IMR-90 (cell line): ENCODE results near the gene PROSER2. TPM values are rescaled to one million over a fixed set of nuclear protein-coding genes. Genes with fewer than 3 reads are reported as not detected.

Source experiments
- ATAC-seq: fragments of 200-7000 bp; cut with Tn5 transposase; 2 replicates; pipeline ENCODE4 v1.9.1; 2020; ENCODE audit warnings: low read depth, mild to moderate bottlenecking, moderate library complexity
- BruUV-seq: library from RNA; stranded (reverse); fragments of 400-500 nt; replicated peaks from 2 replicates; lab custom pipeline; 2021; lab: Mats Ljungman, UMichigan
- CTCF ChIA-PET: fragments of 300-600 bp; formaldehyde crosslinking; extraction: SDS; loops from one replicate; lab custom pipeline; 2021; ENCODE audit warnings: antibody characterized with exemption; lab: Yijun Ruan, JAX
- POLR2A ChIA-PET: fragments of 300-600 bp; sonication (Branson Sonifier 250); formaldehyde crosslinking; loops from one replicate; lab custom pipeline; 2022; ENCODE audit warnings: antibody characterized with exemption; ENCODE audit not compliant: unreplicated experiment; lab: Charles Lee
- DNase-seq: peaks from one replicate; pipeline ENCODE4 v3.0.0; 2013
- H2AFZ ChIP-seq: replicated peaks from 2 replicates; pipeline ENCODE3; 2013; ENCODE audit warnings: low read length, mild to moderate bottlenecking; ENCODE audit not compliant: poor library complexity
- H2AK5ac ChIP-seq: 2 replicates; pipeline ENCODE4 v1.6.1; 2013; ENCODE audit warnings: low read depth, low read length, inconsistent platforms
- H2AK9ac ChIP-seq: replicated peaks from 2 replicates; pipeline ENCODE3; 2013; ENCODE audit warnings: mild to moderate bottlenecking, low read depth, low read length, moderate library complexity; ENCODE audit not compliant: poor library complexity
- H2BK120ac ChIP-seq: 2 replicates; pipeline ENCODE4 v1.6.1; 2013; ENCODE audit warnings: low read depth, low read length, inconsistent platforms
- H2BK15ac ChIP-seq: 3 replicates; pipeline ENCODE4 v1.6.1; 2013; ENCODE audit warnings: low read depth, low read length, inconsistent platforms
- H2BK20ac ChIP-seq: 2 replicates; pipeline ENCODE4 v1.6.1; 2013; ENCODE audit warnings: low read depth, mild to moderate bottlenecking, inconsistent platforms, low read length, moderate library complexity
- H2BK5ac ChIP-seq: 2 replicates; pipeline ENCODE4 v1.6.1; 2013; ENCODE audit warnings: mild to moderate bottlenecking, low read depth, low read length, inconsistent platforms; ENCODE audit not compliant: poor library complexity, severe bottlenecking
- H3K14ac ChIP-seq: replicated peaks from 2 replicates; pipeline ENCODE4 v1.6.1; 2013; ENCODE audit warnings: low read depth, low read length, inconsistent platforms
- H3K18ac ChIP-seq: 2 replicates; pipeline ENCODE4 v1.6.1; 2013; ENCODE audit warnings: low read depth, low read length, control low read depth
- H3K23ac ChIP-seq: 2 replicates; pipeline ENCODE4 v1.6.1; 2013; ENCODE audit warnings: low read depth, low read length, inconsistent platforms
- H3K27ac ChIP-seq: 2 replicates; pipeline ENCODE4 v1.5.1; 2013; ENCODE audit warnings: mild to moderate bottlenecking, control low read depth, low read length; ENCODE audit not compliant: insufficient read depth
- H3K27me3 ChIP-seq: 2 replicates; pipeline ENCODE4 v1.6.1; 2013; ENCODE audit warnings: low read length; ENCODE audit not compliant: control insufficient read depth, insufficient read depth
- H3K36me3 ChIP-seq: 2 replicates; pipeline ENCODE4 v1.6.1; 2013; ENCODE audit warnings: low read length, mixed read lengths; ENCODE audit not compliant: control insufficient read depth, insufficient read depth
- H3K4ac ChIP-seq: 2 replicates; pipeline ENCODE4 v1.6.1; 2013; ENCODE audit warnings: low read depth, low read length, inconsistent platforms
- H3K4me1 ChIP-seq: 2 replicates; pipeline ENCODE4 v1.6.1; 2013; ENCODE audit warnings: low read length, mixed read lengths; ENCODE audit not compliant: control insufficient read depth, insufficient read depth
- H3K4me2 ChIP-seq: 2 replicates; pipeline ENCODE4 v1.6.1; 2013; ENCODE audit warnings: low read depth, mild to moderate bottlenecking, control low read depth, low read length, moderate library complexity
- H3K4me3 ChIP-seq: 2 replicates; pipeline ENCODE4 v1.5.1; 2013; ENCODE audit warnings: low read depth, mild to moderate bottlenecking, control low read depth, low read length, moderate library complexity; ENCODE audit not compliant: insufficient read depth
- H3K56ac ChIP-seq: 2 replicates; pipeline ENCODE4 v1.6.1; 2013; ENCODE audit warnings: low read length, inconsistent platforms; ENCODE audit not compliant: insufficient read depth; ENCODE audit errors: extremely low read depth
- H3K79me1 ChIP-seq, 2 experiments: 2 replicates each; pipeline ENCODE4 v1.6.1; 2013; ENCODE audit warnings: low read length in 2 of 2, inconsistent platforms in 1 of 2, low read depth in 1 of 2
- H3K9ac ChIP-seq: 2 replicates; pipeline ENCODE4 v1.6.1; 2013; ENCODE audit warnings: low read depth, low read length, control low read depth
- H3K9me1 ChIP-seq: 2 replicates; pipeline ENCODE4 v1.6.1; 2013; ENCODE audit warnings: low read length, inconsistent platforms; ENCODE audit not compliant: insufficient read depth
- H3K9me3 ChIP-seq: 2 replicates; pipeline ENCODE4 v1.6.1; 2013; ENCODE audit warnings: low read length; ENCODE audit not compliant: control insufficient read depth, insufficient read depth
- H4K20me1 ChIP-seq: 2 replicates; pipeline ENCODE4 v1.6.1; 2013; ENCODE audit warnings: low read length, inconsistent platforms; ENCODE audit not compliant: insufficient read depth
- H4K5ac ChIP-seq: 2 replicates; pipeline ENCODE4 v1.6.1; 2013; ENCODE audit warnings: mild to moderate bottlenecking, low read depth, low read length, control low read depth
- H4K8ac ChIP-seq, 2 experiments: 2 replicates each; pipeline ENCODE4 v1.6.1; 2013; ENCODE audit warnings: low read depth in 2 of 2, low read length in 2 of 2, control low read depth in 1 of 2, inconsistent platforms in 1 of 2
- H4K91ac ChIP-seq: 2 replicates; pipeline ENCODE4 v1.6.1; 2013; ENCODE audit warnings: low read depth, low read length, inconsistent platforms; ENCODE audit not compliant: insufficient read depth
- BHLHE40 ChIP-seq: fragments of 150-350 bp; IDR thresholded peaks from 2 replicates; pipeline ENCODE4 v1.6.1; 2016; ENCODE audit warnings: mild to moderate bottlenecking, low read depth, low read length
- CEBPB ChIP-seq: IDR thresholded peaks from 2 replicates; pipeline ENCODE4 v1.6.1; 2012; ENCODE audit warnings: low read depth, low read length, improper control_type of control experiment
- CHD1 ChIP-seq: IDR thresholded peaks from 2 replicates; pipeline ENCODE4 v1.6.1; 2012; ENCODE audit warnings: low read depth, low read length, improper control_type of control experiment
- CTCF ChIP-seq: conservative IDR thresholded peaks from 2 replicates; pipeline ENCODE4 v1.5.1; 2012; ENCODE audit warnings: mild to moderate bottlenecking, low read depth, low read length, improper control_type of control experiment
- FOS ChIP-seq: fragments of 150-350 bp; IDR thresholded peaks from 2 replicates; pipeline ENCODE4 v1.6.1; 2016; ENCODE audit warnings: low read depth, low read length
- MAZ ChIP-seq: IDR thresholded peaks from 2 replicates; pipeline ENCODE4 v1.6.1; 2012; ENCODE audit warnings: low read depth, mild to moderate bottlenecking, low read length, improper control_type of control experiment, moderate library complexity, borderline replicate concordance
- MXI1 ChIP-seq: IDR thresholded peaks from 2 replicates; pipeline ENCODE4 v1.6.1; 2012; ENCODE audit warnings: low read depth, mild to moderate bottlenecking, low read length, moderate library complexity, borderline replicate concordance
- POLR2A ChIP-seq: IDR thresholded peaks from 2 replicates; pipeline ENCODE4 v1.6.1; 2012; ENCODE audit warnings: mild to moderate bottlenecking, low read depth, low read length
- RFX5 ChIP-seq: IDR thresholded peaks from 2 replicates; pipeline ENCODE4 v1.8.0; 2012; ENCODE audit warnings: low read depth, mild to moderate bottlenecking, low read length, moderate library complexity
- WGBS, 2 experiments: methylation state at CpG; one replicate each; pipeline versions ENCODE4 v1.1.5 to v1.1.7; 2013; ENCODE audit warnings: missing lambda C conversion rate in 2 of 2; ENCODE audit not compliant: insufficient read length in 1 of 2; ENCODE audit errors: extremely low coverage in 2 of 2; 5-methylcytosine and 5-hydroxymethylcytosine counted together
- dilution Hi-C: fragments of 300-500 bp; cut with HindIII; formaldehyde crosslinking; loops from one replicate; pipeline ENCODE4 v1.14.3; 2018; ENCODE audit warnings: low sequenced_read_pairs; ENCODE audit not compliant: unreplicated experiment
- in situ Hi-C: fragments of 300-500 bp; cut with MboI; formaldehyde crosslinking; loops from 3 replicates; pipeline ENCODE4 v1.14.3; 2019; ENCODE audit warnings: low sequenced_read_pairs, inconsistent platforms, mixed read lengths
- intact Hi-C: fragments of 100-400 bp; cut with micrococcal nuclease; formaldehyde crosslinking; loops from 2 replicates; pipeline ENCODE4 v1.10.0; 2022
- polyA plus RNA-seq, 3 experiments: library from polyadenylated mRNA; depleted of rRNA; stranded (reverse); fragments of >200 nt; gene quantifications; 2 replicates each; pipeline ENCODE4 v1.2.3, GENCODE V29; 2012; ENCODE audit warnings: low replicate concordance in 1 of 3
- total RNA-seq: library from RNA; depleted of rRNA; stranded (reverse); fragments of >200 nt; gene quantifications from 2 replicates; pipeline ENCODE4 v1.2.3, GENCODE V29; 2012

PROSER2 gene
- total and polyA plus RNA-seq, 2 of the 4 experiments (the other 2 are of a cell fraction), result 1.4 to 2.0 TPM

DNA sequence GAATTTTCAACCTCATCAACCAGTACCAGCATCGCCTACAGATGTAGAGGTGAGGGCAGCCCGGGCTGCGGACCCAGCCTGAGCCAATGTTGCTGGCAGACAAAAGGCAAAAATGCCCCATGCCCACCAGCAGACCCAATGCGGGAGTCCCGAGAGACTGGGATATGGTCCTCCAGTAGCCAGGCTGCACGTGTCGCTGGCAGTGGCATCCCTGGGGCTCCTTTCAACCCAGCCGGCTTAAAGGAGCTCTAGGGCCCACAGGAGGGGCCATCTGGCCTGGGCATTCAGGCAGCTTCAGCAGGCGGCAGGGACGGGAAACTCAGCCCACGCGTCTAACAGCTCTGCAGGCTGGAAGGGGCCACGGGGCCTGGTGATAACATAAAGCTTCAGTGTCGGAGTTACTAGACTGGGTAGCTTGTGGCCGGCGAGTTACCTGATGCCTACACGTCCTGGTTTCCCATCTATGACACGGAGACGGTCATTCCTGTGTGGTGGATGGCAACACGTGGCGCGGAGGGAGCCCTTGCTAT lies 70.7 kb downstream of the PROSER2 start:
- dilution Hi-C loops, result no loop called here
- Histone ChIP-seq H3K36me3 (no peaks in the 10 kb centered on the region), H3K27me3 (no peaks in the 10 kb centered on the region), H3K9me1 (peaks cover 4% of the 10 kb centered on the region; the same call in 1 of the 2 replicates), H3K18ac (no peak overlapping the region), H2AK9ac (no peak overlapping the region), H4K20me1 (no peaks in the 10 kb centered on the region), H2BK5ac (no peak overlapping the region), H4K5ac (no peak overlapping the region), H3K9me3 (no peaks in the 10 kb centered on the region), H3K4me3 (no peak overlapping the region), H2BK20ac (no peak overlapping the region), H3K4ac (no peak overlapping the region), H2AFZ (no peak overlapping the region), H3K56ac (no peak overlapping the region), H3K9ac (no peak overlapping the region), H3K14ac (no peak overlapping the region), H3K4me1 (peaks cover 3% of the 10 kb centered on the region; the same call in 1 of the 2 replicates), H4K8ac (no peak overlapping the region), H3K79me1 (no peaks in the 10 kb centered on the region), H4K91ac (no peak overlapping the region), H3K23ac (no peak overlapping the region), H2BK120ac (no peak overlapping the region), H2AK5ac (no peak overlapping the region), H3K27ac (no peak overlapping the region), H3K4me2 (no peak overlapping the region), H2BK15ac (no peak overlapping the region)
- TF ChIP-seq MXI1 (no peak), RFX5 (no peak), POLR2A (no peak), MAZ (no peak), FOS (no peak), BHLHE40 (no peak), CEBPB (no peak), CTCF (no peak), CHD1 (no peak)
- whole genome bisulfite sequencing, 2 experiments, result 81% methylated on average over 9 of the region's 22 CpGs; no CpG with 5 or more reads in 1 of the 2 experiments
- ChIA-PET CTCF (interaction anchor here (0.7 to 1.2 kb wide), 2 partner anchors 13 to 18 kb away, joined by 3 read pairs; no protein-coding TSS in a partner anchor), POLR2A (no interaction called here)
- ATAC-seq (no peak), DNase-seq (no peak)
- in situ Hi-C loops, result no loop called here
- BruUV-seq, result no TSS peak
- intact Hi-C loops, result no loop called here
